HT1080 (cell line): Measurements from ENCODE around the gene DSG1. TPM values are rescaled to one million over a fixed set of nuclear protein-coding genes. Genes with fewer than 3 reads are reported as not detected.
A peak's percentile ranks its signal among the peaks of the same experiment; 100 is the strongest.
"Not testable (repeated sequence)": the region's sequence is repeated elsewhere in the genome, so short reads cannot be mapped to it uniquely, and the experiment has no call there.

ENCODE experiments used
- DNase-seq: peaks from one replicate; pipeline ENCODE4 v3.0.0-alpha.2; 2015; ENCODE audit warnings: low read depth
- polyA plus RNA-seq, 2 experiments: library from polyadenylated mRNA; depleted of rRNA; stranded (reverse); fragments of >200 nt; gene quantifications; 2 replicates each; pipeline ENCODE4 v1.2.3, GENCODE V29; 2015
- total RNA-seq: library from RNA; depleted of rRNA; stranded (reverse); fragments of >200 nt; shearing (Covaris generic); gene quantifications from 2 replicates; pipeline ENCODE4 v1.2.3, GENCODE V29; 2014; rRNA removed

Gene DSG1
- total RNA-seq: not detected in 2 replicates
- polyA plus RNA-seq (2015; cell fraction: cytosol; rRNA removed): not detected in 2 replicates
- polyA plus RNA-seq (2015; cell fraction: nucleus; rRNA removed): 0.07 TPM in 1 of 2 replicates, not detected in the other

DNA sequence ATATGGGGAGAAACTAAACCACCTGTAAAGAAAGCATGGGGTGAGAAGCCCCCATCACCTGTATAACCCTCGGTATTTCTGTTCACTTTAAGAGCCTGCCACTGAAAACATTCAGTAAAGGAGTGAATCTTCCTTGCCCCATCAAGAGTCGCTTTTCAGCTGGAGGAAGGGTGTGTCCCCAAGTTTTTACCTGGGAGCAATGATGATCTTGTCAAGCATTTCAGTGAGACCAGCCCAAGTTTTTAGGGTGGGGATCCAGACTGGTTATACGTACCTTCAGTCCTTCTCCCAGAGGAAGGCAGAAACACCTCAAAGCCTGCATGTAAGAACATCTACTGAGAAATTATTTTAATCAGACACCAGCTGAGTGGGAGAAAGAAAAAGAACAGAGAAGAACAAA lies at the start of gene DSG1:
Gene DSG1 (plus strand): TSS at position 301 of the 400 bp plus-strand sequence. CDS start 141 bp downstream, outside the sequence.
- DNase-seq: no peak

DNA sequence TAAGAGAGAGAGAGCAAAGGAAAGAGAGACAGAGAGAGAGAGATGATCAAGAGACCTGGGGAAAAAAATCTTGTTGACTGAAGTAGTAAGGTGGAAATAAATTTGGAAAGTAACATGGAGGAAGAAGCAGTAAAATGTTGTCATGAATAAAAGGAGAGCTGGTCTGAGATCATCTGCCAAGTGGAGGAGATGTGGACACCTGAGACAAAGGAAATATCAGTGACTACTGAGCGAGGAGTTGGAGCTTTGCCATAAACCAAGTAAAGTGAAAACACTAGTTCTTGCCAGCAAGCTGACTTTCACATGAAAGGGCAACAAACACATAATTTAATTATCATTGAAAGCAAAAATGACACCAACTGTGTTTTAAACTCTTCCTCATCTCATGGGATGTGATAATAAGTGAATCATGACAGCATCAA lies 49.0 kb upstream of the DSG1 start:
- DNase-seq: peak; percentile 32

DNA sequence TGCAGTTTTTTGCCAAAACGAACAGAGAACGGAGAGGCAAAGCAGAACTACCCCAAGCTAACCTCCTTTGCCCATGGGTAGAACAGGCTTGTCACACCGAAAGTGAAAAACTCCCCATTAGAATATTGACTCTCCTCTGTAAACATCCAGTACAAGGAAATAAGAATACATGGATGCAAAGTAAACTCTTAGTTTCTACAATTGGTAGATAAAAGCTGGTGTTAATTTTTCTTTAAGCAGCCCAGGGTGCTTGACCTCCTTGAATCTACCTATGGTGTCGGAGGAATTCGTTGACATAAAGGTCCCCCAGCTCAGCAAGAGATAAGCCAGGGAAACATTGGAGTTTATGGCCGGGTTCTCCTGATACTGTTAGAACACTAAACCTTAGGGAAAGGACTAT lies 48.4 kb upstream of the DSG1 start:
- DNase-seq: no peak

DNA sequence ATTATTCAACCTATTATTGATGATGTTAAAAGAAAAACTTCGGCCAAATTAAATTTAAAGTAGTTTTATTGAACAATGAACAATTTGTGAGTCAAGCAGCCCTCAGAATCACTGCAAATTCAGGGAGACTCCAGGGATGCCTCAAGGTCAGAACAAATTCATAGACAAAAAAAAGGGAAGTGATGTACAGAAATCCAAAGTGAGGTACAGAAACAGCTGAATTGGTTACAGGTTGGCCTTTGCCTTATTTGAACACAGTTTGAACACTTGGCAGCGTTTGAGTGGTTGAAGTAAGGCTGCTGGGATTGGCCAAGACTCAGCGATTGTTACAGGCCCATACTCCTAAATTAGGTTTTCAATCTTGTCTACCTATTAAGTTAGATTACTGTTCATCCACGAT lies 47.4 kb upstream of the DSG1 start:
- DNase-seq: no peak

DNA sequence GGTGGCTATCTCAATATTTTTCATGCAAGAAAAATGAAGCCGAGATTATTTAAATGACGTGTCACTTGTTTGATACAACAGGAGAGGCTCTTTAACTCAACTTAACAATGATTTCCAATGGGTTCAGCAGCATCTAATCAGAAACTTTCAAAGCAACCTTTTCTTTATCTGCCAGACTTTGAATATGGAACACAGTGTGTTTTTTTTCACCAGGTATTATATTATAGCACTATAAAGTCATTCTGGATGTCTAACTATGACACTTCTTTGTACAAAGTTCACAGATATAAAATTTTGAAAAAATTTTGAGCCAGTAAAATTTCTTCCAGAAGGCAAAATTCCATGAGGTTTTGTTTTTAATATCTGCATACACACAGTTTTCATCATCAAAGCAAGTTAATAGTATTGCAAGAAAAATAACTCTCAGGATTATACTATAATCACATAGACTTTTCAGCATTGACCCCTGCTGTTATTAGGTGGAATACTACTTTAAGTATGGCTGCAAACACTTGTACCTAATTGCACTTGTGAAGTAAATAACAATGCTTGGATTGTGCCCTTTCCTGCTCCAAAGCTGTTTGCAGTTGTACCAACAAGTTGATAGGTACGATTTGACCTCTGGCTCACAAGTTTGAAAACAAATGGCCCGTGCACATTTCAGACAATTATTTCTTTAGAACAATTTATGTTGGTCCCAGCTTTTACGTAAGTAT lies 44.0 kb upstream of the DSG1 start:
- DNase-seq: no peak

DNA sequence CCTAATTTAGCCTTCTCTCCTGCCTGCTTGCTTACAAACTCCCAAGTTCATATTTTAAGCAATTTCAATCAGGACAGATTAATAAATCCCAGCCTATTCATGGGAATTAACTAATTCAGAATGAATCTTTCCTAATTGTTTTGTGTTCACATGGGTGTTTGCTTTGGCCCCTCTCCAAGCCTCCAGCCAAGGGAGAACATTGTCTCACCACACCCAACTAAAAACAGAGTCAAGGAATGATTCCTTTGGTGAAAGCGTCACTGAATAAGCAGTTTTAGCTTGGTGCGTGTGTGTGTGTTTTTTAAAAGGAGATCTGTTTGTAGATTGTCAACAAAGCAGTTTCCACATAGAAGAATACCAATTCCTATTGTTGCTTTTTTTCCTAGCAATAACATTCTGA lies 43.0 kb upstream of the DSG1 start:
- DNase-seq: no peak

DNA sequence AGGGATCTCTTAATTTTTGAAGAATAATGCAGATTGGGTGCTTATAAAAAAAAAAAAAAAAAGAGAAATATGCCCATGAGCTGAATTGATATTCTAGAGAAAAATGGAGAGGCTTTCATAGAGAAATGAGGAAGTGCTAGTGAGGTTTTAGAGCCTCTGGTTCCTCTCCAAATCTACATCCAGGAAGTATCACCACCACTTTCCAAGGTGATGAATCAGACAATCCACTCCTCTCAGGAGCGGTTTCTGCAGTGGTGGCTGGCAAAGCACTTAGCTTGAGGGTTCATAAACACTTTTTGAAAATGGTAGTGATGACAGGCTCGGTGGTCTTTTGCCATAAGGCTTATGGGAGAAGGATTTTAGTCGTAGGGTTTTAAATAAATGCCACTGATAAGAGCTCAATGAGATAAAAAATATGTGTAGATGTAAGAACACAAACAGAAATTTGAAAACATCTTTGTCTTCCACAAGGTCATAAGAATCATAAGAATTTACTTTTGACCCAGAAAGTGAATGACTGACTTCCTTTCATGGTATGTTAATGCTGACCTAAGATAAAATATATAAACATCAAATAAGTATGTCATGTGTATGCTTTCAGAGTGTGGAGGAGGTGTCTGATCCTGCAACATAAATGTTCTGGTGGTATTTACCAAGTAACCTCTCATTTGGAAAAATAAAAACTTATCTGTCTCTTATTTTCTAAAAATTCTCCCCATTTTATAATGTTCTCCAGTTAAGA lies 42.1 kb upstream of the DSG1 start:
- peak; percentile 42 for DNase-seq

DNA sequence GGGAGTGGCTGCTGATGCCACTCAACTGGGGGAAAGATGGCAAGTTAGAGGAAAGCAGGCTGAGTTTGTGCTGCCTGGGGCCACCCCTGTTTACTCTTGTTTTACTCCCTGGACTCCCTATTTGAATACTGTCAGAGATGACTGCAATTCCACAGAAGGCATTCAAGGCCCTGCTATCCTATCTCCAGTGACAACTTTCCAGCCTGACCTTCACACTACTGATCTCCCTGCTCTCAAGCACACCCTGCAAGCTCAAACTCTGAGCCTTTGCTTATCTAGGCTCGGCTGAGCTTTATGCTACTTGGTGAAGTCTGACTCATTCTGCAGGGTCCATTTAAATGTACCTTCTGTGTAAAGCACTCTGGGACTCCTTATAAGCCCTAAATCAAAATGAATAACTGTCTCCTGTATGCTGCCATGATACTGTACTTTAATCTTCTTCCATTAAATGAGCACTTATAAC lies 39.3 kb upstream of the DSG1 start:
- DNase-seq: peak; percentile 23

DNA sequence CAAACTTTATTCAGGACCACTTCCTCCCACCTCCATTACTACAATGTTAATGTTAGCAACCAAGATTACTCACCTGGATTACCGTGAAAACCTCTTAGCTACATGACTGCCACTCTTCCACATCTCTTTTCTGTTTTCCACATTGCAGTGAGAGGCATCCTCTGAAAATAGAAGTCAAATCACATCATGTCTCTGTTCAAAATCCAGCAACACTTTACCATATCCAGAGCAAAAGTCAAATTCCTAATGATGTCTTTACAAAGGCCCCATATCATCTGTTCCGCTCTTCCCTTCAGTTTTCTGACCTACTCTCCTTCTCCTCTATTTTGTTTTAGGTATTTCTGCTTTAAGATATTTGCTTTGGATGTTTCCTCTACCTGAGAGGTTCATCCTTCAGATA lies 37.5 kb upstream of the DSG1 start:
- no peak for DNase-seq

DNA sequence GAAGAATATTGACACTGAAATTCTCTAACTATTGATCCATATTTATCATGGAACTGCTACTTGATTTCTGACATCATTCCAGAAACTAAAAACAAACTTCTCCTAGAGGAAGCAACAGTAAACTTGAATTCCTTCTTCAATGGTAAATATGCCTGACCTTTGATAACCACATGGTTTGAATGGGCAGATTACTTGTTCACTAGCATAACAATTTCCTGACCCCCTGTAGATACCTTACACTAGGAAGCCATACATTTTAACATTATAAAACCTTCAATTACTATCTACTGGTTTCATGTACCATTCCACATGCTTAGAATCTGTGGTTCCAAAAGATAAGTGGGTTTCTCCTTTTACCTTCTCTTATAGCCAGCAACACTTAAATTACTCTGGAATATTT lies 36.5 kb upstream of the DSG1 start:
- DNase-seq: no peak

DNA sequence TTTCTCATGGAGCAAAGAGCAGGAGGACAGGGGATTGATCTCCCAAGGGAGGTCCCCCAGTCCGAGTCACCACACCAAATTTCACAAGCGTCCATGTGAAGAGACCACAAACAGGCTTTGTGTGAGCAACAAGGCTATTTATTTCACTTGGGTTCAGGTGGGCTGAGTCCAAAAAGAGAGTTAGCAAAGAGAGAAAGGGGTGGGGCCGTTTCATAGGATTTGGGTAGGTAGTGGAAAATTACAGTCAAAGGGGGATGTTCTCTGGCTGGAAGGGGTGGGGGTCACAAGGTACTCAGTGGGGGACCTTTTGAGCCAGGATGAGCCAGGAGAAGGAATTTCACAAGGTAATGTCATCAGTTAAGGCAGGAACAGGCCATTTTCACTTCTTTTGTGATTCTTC lies 28.5 kb upstream of the DSG1 start:
- DNase-seq: not testable (repeated sequence)

DNA sequence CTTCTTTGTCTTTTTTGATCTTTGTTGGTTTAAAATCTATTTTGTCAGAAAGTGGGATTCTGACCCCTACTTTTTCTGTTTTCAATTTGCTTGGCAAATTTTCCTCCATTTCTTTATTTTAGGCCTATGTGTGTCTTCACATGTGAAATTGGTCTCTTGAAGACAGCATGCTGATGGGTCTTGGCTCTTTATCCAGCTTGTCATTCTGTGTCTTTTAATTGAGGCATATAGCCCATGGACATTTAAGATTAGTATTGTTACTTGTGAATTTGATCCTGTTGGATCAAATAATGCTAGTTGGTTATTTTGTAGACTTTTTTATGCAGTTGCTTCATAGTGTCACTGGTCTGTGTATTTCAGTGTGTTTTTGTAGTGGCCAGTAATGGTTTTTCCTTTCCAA lies 26.3 kb upstream of the DSG1 start:
- no peak for DNase-seq

DNA sequence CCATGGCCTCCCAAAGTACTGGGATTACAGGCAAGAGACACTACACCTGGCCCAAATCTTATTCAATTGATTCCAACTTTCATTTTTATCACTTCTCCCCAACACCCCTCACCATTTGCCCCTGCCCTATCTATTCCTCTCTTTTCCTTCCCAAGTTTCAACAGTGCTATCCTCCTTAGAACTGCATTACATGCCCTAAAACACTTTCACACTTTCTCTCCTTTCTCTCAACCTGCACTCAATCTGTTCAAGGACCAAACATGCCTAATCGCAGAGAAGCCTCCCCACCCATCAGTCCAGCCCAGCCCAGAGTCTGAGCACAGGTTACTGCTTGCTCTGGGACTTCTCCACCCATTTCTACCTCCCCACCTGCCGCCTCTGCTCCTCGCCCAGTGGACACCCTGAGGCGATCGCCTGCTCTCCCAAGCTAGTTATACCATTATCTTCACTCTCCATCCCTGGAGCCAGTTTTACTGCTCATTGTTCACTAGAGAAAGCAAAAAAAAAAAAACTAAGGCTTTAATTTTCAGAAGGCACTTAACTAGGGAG lies 23.7 kb upstream of the DSG1 start:
- no peak for DNase-seq

DNA sequence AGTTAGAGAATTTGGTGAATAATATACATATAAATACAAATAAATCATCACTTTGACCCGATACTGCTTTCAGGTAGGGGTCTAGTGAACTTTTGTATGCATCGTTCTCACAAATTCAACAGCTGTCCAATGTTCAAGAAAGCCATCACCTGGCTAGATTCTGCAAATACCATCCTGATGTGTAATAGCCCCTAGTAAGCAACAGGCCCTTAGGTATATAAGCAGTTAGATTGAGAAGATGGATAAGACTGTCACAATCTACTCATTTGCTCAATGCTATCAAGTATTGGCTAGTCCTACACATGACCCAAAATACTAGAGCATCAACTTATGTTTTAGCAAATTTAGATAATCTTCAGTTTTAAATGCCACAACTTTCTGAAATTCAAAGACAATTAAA lies 20.7 kb upstream of the DSG1 start:
- no peak for DNase-seq

DNA sequence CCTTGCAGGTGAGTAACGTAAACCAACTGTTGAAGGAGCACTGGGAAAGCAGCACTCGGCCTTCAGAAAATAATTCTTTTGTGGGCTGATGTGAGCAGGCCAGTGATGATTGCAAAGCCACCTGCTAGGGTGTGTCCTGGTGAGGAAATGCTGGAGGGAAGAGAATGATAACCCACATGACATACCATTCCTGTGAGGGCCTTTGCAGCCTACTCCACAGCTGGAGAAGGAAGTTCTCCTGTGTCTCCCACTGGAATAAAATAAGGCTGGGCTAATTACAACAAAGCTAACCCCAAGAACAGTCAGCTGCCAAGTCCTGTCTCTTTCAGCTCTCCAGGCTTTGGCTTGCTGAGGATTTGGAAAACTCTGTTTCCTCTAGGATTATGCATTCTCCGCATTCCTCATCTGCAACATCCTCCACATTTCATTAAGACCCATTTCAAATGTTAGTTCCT lies 16.7 kb upstream of the DSG1 start:
- DNase-seq: peak; percentile 68

DNA sequence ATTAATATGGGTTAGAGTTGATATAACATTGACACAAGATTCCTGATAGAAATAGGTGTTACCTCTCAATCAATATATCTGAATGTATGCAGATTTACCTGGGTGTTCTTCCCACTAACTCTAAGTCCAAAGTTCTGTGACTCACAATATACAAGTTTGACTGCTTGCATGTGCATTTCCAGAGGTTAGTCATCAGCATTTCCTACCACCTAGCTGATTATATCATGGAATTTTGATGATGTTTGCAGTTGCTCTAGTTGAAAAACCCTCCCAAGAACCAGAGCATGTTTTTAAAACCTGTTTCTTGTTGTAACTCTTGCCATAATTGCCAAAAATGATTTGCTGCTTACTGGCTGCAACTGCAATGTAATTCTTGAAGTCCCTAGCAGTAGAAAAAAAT lies 15.0 kb upstream of the DSG1 start:
- peak; percentile 74 for DNase-seq

DNA sequence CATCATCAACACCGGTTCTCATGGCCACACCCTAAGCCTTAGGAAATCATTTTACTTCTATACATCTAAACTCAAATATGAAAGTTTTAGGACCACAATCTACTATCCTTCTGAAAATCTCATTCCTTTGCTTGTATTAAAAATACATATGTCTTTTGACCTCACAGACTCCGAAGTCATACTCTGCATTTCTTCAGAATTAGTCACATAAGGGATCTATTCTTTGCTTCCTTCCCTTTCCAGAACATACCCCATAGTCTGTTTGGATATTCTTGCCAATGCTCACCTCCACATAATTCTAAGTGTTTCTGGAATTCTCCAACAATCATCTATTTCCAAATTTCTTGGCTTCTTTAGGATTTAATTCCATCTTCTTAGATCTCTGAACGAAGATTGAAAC lies 14.2 kb upstream of the DSG1 start:
- peak; percentile 68 for DNase-seq

DNA sequence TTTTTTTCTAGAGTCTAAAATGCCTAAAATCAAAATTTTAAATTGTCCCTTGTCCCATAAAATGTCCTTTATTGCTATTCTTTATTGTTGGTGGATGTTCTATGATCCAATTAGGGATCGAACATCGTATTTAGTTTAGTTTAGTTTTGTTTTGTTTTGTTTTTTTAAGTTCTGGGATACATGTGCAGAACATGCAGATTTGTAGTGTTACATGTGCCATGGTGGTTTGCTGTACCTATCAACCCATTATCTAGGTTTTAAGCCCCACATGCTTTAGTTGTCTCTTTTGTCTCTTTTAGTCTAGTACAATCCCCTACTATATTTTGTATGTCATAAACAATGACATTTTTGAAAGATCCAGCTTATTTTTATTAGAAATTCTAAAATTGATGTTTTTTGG lies 8.8 kb upstream of the DSG1 start:
- DNase-seq: no peak

DNA sequence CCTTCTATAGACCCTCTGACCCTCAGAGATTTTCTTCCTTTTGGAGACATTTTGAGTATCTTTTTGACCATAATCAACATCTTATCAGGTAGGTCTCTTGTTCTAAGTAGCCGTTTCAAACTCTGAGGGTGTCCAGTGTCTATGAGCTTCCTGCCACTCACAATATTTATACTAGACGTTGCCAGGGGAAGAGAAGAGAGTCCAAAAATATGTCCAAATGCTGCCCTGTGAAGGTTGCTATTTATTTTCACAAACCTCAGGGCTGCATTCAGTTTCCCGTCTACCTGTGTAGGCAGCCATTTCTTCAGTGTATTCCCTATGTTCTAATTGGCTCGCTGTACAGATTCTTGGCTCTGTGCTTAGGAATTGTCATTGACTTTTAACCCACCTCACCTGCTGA lies 986 bp upstream of the DSG1 start:
- no peak for DNase-seq

DNA sequence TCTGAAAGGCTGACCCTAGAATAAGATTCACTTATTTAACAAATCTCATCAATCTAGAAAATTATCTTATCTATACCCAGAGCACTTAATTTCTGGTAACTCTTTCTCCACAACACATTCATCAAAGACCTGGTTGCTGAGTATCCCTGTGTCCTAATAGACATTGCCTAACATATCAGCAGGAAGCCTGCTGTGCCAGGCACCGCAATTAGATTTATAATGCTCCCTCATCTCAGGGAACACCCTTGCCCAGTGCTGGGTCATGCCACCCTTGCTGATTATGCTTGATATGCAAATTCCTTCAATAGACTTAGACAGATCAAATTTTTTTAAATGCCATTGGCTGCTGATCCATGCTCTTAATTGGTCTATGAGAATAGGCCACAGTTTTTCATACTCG lies 3.8 kb downstream of the DSG1 start:
- DNase-seq: no peak

DNA sequence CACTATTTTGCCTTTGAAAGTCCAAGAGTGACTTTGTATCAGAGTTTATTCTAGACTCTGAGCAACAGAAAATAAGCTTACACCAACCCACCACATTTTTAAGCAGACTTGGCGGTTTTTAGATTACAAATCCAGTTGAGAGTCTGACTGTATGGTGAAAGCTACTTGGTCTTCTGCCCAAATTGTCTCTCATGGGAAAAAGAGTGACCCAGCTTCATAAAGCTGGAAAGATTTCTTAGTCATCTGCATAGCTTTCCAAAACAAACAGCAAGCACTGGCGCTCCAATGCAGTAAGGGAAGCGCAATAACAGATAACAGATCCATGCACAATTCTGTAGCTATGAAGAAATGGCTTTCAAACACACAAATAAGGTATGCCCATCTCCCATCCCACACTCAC lies 7.1 kb downstream of the DSG1 start:
- DNase-seq: peak; percentile 79

DNA sequence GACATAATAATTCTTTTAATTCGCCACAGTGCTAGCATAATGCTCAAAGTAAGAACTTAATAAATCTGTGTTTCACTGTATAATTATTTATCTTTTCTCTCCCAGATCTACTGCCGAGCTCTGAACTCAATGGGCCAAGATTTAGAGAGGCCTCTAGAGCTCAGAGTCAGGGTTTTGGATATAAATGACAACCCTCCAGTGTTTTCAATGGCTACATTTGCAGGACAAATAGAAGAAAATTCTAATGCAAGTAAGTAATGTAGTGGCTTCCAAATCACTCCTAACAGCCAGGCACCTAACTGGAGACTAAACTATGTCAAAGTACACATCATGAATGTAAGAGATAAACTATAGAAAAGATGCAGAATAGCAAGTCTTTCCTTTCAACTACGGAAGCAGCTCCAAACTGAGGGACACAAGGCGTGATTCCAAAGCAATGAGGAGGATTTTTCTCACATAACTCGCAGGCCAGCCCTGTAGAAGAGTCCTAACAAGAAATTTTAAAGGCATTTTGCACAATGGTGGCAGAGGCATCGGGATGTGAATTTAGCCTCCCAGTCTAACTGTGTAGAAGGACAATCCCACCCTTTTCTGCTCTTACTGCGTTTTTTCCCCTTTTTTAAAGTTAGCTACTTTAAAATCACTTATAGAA lies 12.0 kb downstream of the DSG1 start:
- no peak for DNase-seq
